HG02840 (cell line): ENCODE results near the gene B3GALT4.
"Not testable (repeated sequence)": the region's sequence is repeated elsewhere in the genome, so short reads cannot be mapped to it uniquely, and the experiment has no call there.

Source experiments
- ATAC-seq: cut with Tn5 transposase; IDR thresholded peaks from one replicate; pipeline ENCODE4 v1.9.1; 2021; ENCODE audit warnings: mild to moderate bottlenecking, moderate library complexity, moderate number of reproducible peaks; ENCODE audit not compliant: unreplicated experiment, low FRiP score

The B3GALT4 gene

GRCh38 chr6:33271468-33272274 lies 5.3 kb upstream of the B3GALT4 start, which contains the start of the genes RPS18 and VPS52:
Gene RPS18, plus strand, starts transcription at chr6:33272075. Its CDS starts 45 bp downstream, at chr6:33272120.
Gene VPS52, minus strand, starts transcription at chr6:33271876. Its CDS starts 201 bp downstream, at chr6:33271675.
- ATAC-seq: peak; percentile 76

GRCh38 chr6:33272275-33273128 lies 4.4 kb upstream of the B3GALT4 start:
- ATAC-seq: no peak

GRCh38 chr6:33273129-33273923 lies 3.6 kb upstream of the B3GALT4 start:
- ATAC-seq: no peak

GRCh38 chr6:33273924-33274902 lies 2.7 kb upstream of the B3GALT4 start:
- ATAC-seq: no peak

GRCh38 chr6:33275795-33276580 lies 935 bp upstream of the B3GALT4 start:
- ATAC-seq: not testable (repeated sequence)

GRCh38 chr6:33276581-33276863 lies 401 bp upstream of the B3GALT4 start:
- ATAC-seq: no peak

GRCh38 chr6:33277663-33278391 lies 904 bp downstream of the B3GALT4 start:
- no peak for ATAC-seq

- no peak for ATAC-seq
Measured at GRCh38 chr6:33278392-33278741, 1.4 kb downstream of the B3GALT4 start.

- ATAC-seq: no peak
Measured at GRCh38 chr6:33278810-33279209, 1.9 kb downstream of the B3GALT4 start.

- no peak for ATAC-seq
Measured at GRCh38 chr6:33279257-33279695, 2.4 kb downstream of the B3GALT4 start.

- no peak for ATAC-seq
Measured at GRCh38 chr6:33279971-33280511, 3.1 kb downstream of the B3GALT4 start.

GRCh38 chr6:33280539-33280938 lies 3.6 kb downstream of the B3GALT4 start:
- no peak for ATAC-seq

- not testable (repeated sequence) for ATAC-seq
Measured at GRCh38 chr6:33285214-33285613, 8.3 kb downstream of the B3GALT4 start.

GRCh38 chr6:33286946-33287914 lies 10.3 kb downstream of the B3GALT4 start:
- no peak for ATAC-seq

- peak; percentile 8 for ATAC-seq
Measured at GRCh38 chr6:33288141-33288920, 11.4 kb downstream of the B3GALT4 start.
